Nephron (organoid): ENCODE results near the gene PKP1.

Experiments
- H3K27ac Mint-ChIP-seq, 3 experiments: 2 replicates each; pipeline ENCODE4 v1.8.0; 2020; ENCODE audit warnings: mixed read lengths in 3 of 3, mild to moderate bottlenecking in 2 of 3, moderate library complexity in 1 of 3
- H3K27me3 Mint-ChIP-seq: 2 replicates; pipeline ENCODE4 v1.8.0; 2021; ENCODE audit warnings: low read depth, mild to moderate bottlenecking, moderate library complexity, mixed read lengths
- H3K36me3 Mint-ChIP-seq: 2 replicates; pipeline ENCODE4 v1.8.0; 2020; ENCODE audit warnings: low read depth, mixed read lengths
- H3K4me1 Mint-ChIP-seq: 2 replicates; pipeline ENCODE4 v1.8.0; 2020; ENCODE audit warnings: mixed read lengths
- H3K4me3 Mint-ChIP-seq, 3 experiments: 2 replicates each; pipeline ENCODE4 v1.8.0; 2020; ENCODE audit warnings: mild to moderate bottlenecking in 3 of 3, mixed read lengths in 3 of 3, moderate library complexity in 2 of 3
- H3K9me3 Mint-ChIP-seq: 2 replicates; pipeline ENCODE4 v1.8.0; 2020; ENCODE audit warnings: mixed read lengths
- CTCF ChIP-seq, 3 experiments: fragments of 200-600 bp; sonication (generic); IDR thresholded peaks; one replicate each; pipeline ENCODE4 v1.5.0; 2021; ENCODE audit warnings: antibody characterized with exemption in 3 of 3; ENCODE audit not compliant: unreplicated experiment in 3 of 3

Gene PKP1

GRCh38 chr1:201350884-201351283 is 67.6 kb downstream of the PKP1 start:
- no peak for TF ChIP-seq CTCF (IDR thresholded peaks at IDR 0.05; ENCODE audit: unreplicated experiment in 3 of 3)
- Mint-ChIP-seq H3K27ac (no peak overlapping the region), H3K4me1 (peaks cover 7% of the 10 kb centered on the region), H3K4me3 (no peak overlapping the region), H3K27me3 (peaks cover 31% of the 10 kb centered on the region), H3K36me3 (no peaks in the 10 kb centered on the region), H3K9me3 (no peaks in the 10 kb centered on the region)

- Mint-ChIP-seq H3K27me3 (peaks cover 30% of the 10 kb centered on the region), H3K36me3 (no peaks in the 10 kb centered on the region), H3K4me3 (no peak overlapping the region), H3K4me1 (peaks cover 6% of the 10 kb centered on the region), H3K27ac (no peak overlapping the region), H3K9me3 (no peaks in the 10 kb centered on the region)
- TF ChIP-seq CTCF (IDR thresholded peaks at IDR 0.05; ENCODE audit: unreplicated experiment in 3 of 3): no peak
Measured at GRCh38 chr1:201351617-201352016, 68.3 kb downstream of the PKP1 start.

- Mint-ChIP-seq H3K27ac (no peak overlapping the region), H3K4me3 (no peak overlapping the region), H3K36me3 (no peaks in the 10 kb centered on the region), H3K27me3 (peaks cover 15% of the 10 kb centered on the region), H3K9me3 (no peaks in the 10 kb centered on the region), H3K4me1 (no peaks in the 10 kb centered on the region)
- TF ChIP-seq CTCF (IDR thresholded peaks at IDR 0.05; ENCODE audit: unreplicated experiment in 3 of 3): no peak
Measured at GRCh38 chr1:201353186-201353940, 70.1 kb downstream of the PKP1 start.

GRCh38 chr1:201354151-201354900 is 71.0 kb downstream of the PKP1 start:
- Mint-ChIP-seq H3K4me1 (peaks cover under 1% of the 10 kb centered on the region), H3K27me3 (peaks cover 14% of the 10 kb centered on the region)

GRCh38 chr1:201354901-201355295 is 71.6 kb downstream of the PKP1 start:
- Mint-ChIP-seq H3K9me3 (no peaks in the 10 kb centered on the region), H3K4me3 (no peak overlapping the region), H3K4me1 (peaks cover 6% of the 10 kb centered on the region), H3K27me3 (peaks cover 14% of the 10 kb centered on the region), H3K36me3 (no peaks in the 10 kb centered on the region), H3K27ac (no peak overlapping the region)
- no peak for TF ChIP-seq CTCF (IDR thresholded peaks at IDR 0.05; ENCODE audit: unreplicated experiment in 3 of 3)

More at GRCh38 chr1:201354151-201354900, 71.0 kb downstream of the PKP1 start:
- TF ChIP-seq CTCF (IDR thresholded peaks at IDR 0.05; ENCODE audit: unreplicated experiment in 3 of 3): no peak
- Mint-ChIP-seq H3K36me3 (no peaks in the 10 kb centered on the region), H3K27ac (no peak overlapping the region), H3K4me3 (no peak overlapping the region), H3K9me3 (no peaks in the 10 kb centered on the region)
